NB4 (cell line): ENCODE measurements around the gene NT5DC4.

Experiments used
- DNase-seq: peaks from one replicate; pipeline ENCODE4 v3.0.0; 2010; ENCODE audit warnings: low read depth
- H3K4me3 ChIP-seq: one replicate; pipeline ENCODE4 v1.5.1; 2011; ENCODE audit warnings: mild to moderate bottlenecking, low read depth, low read length, moderate library complexity
- CTCF ChIP-seq: IDR thresholded peaks from one replicate; pipeline ENCODE4 v1.5.1; 2012; ENCODE audit warnings: low read depth, low read length
- MAX ChIP-seq: IDR thresholded peaks from 2 replicates; pipeline ENCODE4 v1.6.1; 2011; ENCODE audit warnings: low read depth, low read length
- MYC ChIP-seq: IDR thresholded peaks from 2 replicates; pipeline ENCODE4 v1.6.1; 2011; ENCODE audit warnings: low read depth, low read length
- POLR2A ChIP-seq: IDR thresholded peaks from 2 replicates; pipeline ENCODE4 v1.6.1; 2011; ENCODE audit warnings: mild to moderate bottlenecking; ENCODE audit not compliant: insufficient read length; ENCODE audit errors: extremely low read depth

Gene NT5DC4

GRCh38 chr2:112722816-112723546, 2.2 kb downstream of the NT5DC4 start:
- TF ChIP-seq POLR2A = no peak
- TF ChIP-seq MAX = no peak
- no peak for TF ChIP-seq CTCF
- no peak for TF ChIP-seq MYC
- DNase-seq = no peak
- no peak overlapping the region for H3K4me3 ChIP-seq

GRCh38 chr2:112723547-112723940, 2.7 kb downstream of the NT5DC4 start:
- H3K4me3 ChIP-seq = no peak overlapping the region
- TF ChIP-seq MYC (no peak), CTCF (no peak), POLR2A (no peak), MAX (no peak)
- no peak for DNase-seq

GRCh38 chr2:112723995-112724394, 3.2 kb downstream of the NT5DC4 start:
- TF ChIP-seq POLR2A (no peak), MAX (no peak), MYC (no peak), CTCF (no peak)
- no peak for DNase-seq
- H3K4me3 ChIP-seq = no peak overlapping the region

- TF ChIP-seq CTCF = peak; percentile 74
- peak; percentile 63 for TF ChIP-seq MYC
- TF ChIP-seq MAX = peak; percentile 20
- TF ChIP-seq POLR2A = no peak
- DNase-seq = peak; percentile 86
- no peak overlapping the region for H3K4me3 ChIP-seq
Observed at GRCh38 chr2:112724591-112725525, 4.0 kb downstream of the NT5DC4 start.

- TF ChIP-seq POLR2A (no peak), CTCF (peak; percentile 8)
- peak; percentile 52 for DNase-seq
- no peak overlapping the region for H3K4me3 ChIP-seq
Observed at GRCh38 chr2:112725545-112726457, 5.0 kb downstream of the NT5DC4 start.
